GM23338 (cell line): ENCODE results near the gene ZNF469.

ENCODE experiments used
- CTCF ChIP-seq, 2 experiments: fragments of 200-600 bp in 1 of 2; sonication (generic) in 1 of 2; conservative IDR thresholded peaks; 2 replicates each; pipeline versions ENCODE4 v1.5.1 to v1.6.1; 2016 to 2017; ENCODE audit warnings: antibody characterized with exemption in 2 of 2, low read depth in 2 of 2, mild to moderate bottlenecking in 2 of 2, moderate library complexity in 1 of 2
- EZH2 ChIP-seq: fragments of 200-600 bp; sonication (generic); IDR thresholded peaks from one replicate; pipeline ENCODE4 v1.8.0; 2017; ENCODE audit warnings: antibody characterized with exemption, mild to moderate bottlenecking, low read depth; ENCODE audit not compliant: unreplicated experiment

- TF ChIP-seq CTCF (conservative IDR thresholded peaks at IDR 0.05; ENCODE audit: low read depth in 2 of 2), result no peak
- no peak for TF ChIP-seq EZH2
Observed at GRCh38 chr16:88340755-88341150, 42.0 kb upstream of the ZNF469 start.
